Mammary epithelial cell (primary cell): ENCODE results near the gene ZNF557.

Source experiments
- CTCF ChIP-seq, 2 donors: IDR thresholded peaks in 1 of 2; conservative IDR thresholded peaks in 1 of 2; 2 replicates each; pipeline ENCODE4 v1.5.1; 2011 to 2012; ENCODE audit warnings: inconsistent platforms in 2 of 2, low read length in 2 of 2, mild to moderate bottlenecking in 2 of 2, control low read depth in 1 of 2, low read depth in 1 of 2; ENCODE audit not compliant: insufficient read depth in 1 of 2; ENCODE audit errors: extremely low read depth in 1 of 2
- EZH2 ChIP-seq: IDR thresholded peaks from 2 replicates; pipeline ENCODE4 v1.6.1; 2012; ENCODE audit warnings: low read length, inconsistent platforms, borderline replicate concordance

GRCh38 chr19:7067716-7068115 is 1.8 kb upstream of the ZNF557 start:
- no peak for TF ChIP-seq EZH2
- no peak for TF ChIP-seq CTCF (conservative IDR thresholded peaks at IDR 0.05 in 1 of 2, IDR thresholded peaks at IDR 0.05 in 1 of 2; ENCODE audit: extremely low read depth in 1 of 2, insufficient read depth in 1 of 2, low read depth in 1 of 2, low read length in 2 of 2)
